Measurements from ENCODE around the gene ZNF385D.

DNA sequence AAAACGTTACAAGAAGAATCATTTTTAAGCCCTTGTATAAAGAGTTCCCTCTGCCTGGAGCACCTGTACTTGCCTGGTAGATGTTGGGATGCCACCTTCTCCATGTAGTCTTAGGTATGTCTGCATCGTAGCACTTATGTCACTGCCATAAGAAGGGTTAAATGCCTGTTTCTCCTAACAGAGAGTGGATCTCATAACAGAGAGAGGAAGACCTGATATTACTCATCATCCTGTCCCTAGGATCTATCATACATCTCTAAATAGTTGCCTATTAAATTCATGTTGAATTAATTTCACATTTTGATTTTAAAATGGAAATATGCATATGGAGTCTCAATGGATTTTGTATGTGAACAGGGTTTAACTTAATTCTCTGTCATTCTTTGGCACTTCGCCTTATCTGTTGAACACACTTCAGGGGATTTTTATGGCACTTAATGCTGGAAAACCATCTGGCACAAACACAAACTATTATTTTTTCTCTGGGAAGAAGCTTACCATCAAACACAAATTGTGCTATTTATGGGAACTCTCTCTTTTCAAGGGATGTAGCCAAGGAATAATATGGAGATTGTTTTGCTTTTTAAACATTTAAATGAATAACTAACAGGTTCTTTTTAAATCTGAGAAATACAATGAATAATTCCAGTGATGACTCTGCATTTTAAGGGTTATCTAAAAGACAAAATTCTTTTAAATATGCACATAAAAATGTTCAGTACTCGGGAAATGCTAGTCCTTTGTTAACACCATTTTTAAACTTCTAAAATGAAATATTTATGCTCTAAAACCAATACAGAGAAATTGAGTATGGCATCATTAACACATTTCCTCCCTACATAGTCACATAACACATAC lies 230.7 kb downstream of the ZNF385D start:
- TF ChIP-seq, protein P1, sequence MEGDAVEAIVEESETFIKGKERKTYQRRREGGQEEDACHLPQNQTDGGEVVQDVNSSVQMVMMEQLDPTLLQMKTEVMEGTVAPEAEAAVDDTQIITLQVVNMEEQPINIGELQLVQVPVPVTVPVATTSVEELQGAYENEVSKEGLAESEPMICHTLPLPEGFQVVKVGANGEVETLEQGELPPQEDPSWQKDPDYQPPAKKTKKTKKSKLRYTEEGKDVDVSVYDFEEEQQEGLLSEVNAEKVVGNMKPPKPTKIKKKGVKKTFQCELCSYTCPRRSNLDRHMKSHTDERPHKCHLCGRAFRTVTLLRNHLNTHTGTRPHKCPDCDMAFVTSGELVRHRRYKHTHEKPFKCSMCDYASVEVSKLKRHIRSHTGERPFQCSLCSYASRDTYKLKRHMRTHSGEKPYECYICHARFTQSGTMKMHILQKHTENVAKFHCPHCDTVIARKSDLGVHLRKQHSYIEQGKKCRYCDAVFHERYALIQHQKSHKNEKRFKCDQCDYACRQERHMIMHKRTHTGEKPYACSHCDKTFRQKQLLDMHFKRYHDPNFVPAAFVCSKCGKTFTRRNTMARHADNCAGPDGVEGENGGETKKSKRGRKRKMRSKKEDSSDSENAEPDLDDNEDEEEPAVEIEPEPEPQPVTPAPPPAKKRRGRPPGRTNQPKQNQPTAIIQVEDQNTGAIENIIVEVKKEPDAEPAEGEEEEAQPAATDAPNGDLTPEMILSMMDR (IDR thresholded peaks at IDR 0.05; ENCODE audit: low read depth, low read length) = no peak
- TF ChIP-seq POLR2A (IDR thresholded peaks at IDR 0.05; ENCODE audit: extremely low read depth, insufficient read length) = no peak
- TF ChIP-seq, protein P2, sequence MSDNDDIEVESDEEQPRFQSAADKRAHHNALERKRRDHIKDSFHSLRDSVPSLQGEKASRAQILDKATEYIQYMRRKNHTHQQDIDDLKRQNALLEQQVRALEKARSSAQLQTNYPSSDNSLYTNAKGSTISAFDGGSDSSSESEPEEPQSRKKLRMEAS (IDR thresholded peaks at IDR 0.05; ENCODE audit: low read depth, low read length) = no peak

All from NB4 (cell line).